Heart left ventricle (tissue), 16 donors: ENCODE data around the gene TMEM38A. TPM values are rescaled to one million over a fixed set of nuclear protein-coding genes. Genes with fewer than 3 reads are reported as not detected.

Source experiments
- ATAC-seq, 4 donors: fragments of 200-7000 bp; cut with Tn5 transposase; one replicate each; pipeline ENCODE4 v1.9.1; 2020 to 2022; ENCODE audit warnings: moderate library complexity in 4 of 4, mild to moderate bottlenecking in 3 of 4, moderate number of reproducible peaks in 1 of 4
- DNase-seq, 5 donors: peaks; one replicate each; pipeline ENCODE4 v3.0.0-alpha.2; 2020
- H3K27ac ChIP-seq, 12 donors: fragments of 200-600 bp; sonication (generic) in 4 of 12; one replicate each; pipeline versions ENCODE4 v1.5.0 to v1.8.0; 2016 to 2022; ENCODE audit warnings: mild to moderate bottlenecking in 2 of 12
- H3K27me3 ChIP-seq, 9 donors: fragments of 200-600 bp; sonication (generic) in 2 of 9; one replicate each; pipeline versions ENCODE4 v1.5.1 to v1.8.0; 2016 to 2022; ENCODE audit warnings: mild to moderate bottlenecking in 3 of 9
- H3K36me3 ChIP-seq, 9 donors: fragments of 200-600 bp; sonication (generic) in 2 of 9; one replicate each; pipeline versions ENCODE4 v1.5.0 to v1.8.0; 2018 to 2022; ENCODE audit warnings: mild to moderate bottlenecking in 2 of 9
- H3K4me1 ChIP-seq, 12 donors: fragments of 200-600 bp; sonication (generic) in 4 of 12; one replicate each; pipeline versions ENCODE4 v1.5.0 to v1.8.0; 2016 to 2022; ENCODE audit warnings: mild to moderate bottlenecking in 3 of 12
- H3K4me3 ChIP-seq, 12 donors: fragments of 200-600 bp; sonication (generic) in 4 of 12; one replicate each; pipeline versions ENCODE4 v1.5.0 to v1.8.0; 2017 to 2022; ENCODE audit warnings: mild to moderate bottlenecking in 9 of 12, moderate library complexity in 4 of 12
- H3K9me3 ChIP-seq, 12 donors: fragments of 200-600 bp; sonication (generic) in 4 of 12; one replicate each; pipeline versions ENCODE4 v1.5.0 to v1.8.0; 2016 to 2022; ENCODE audit warnings: mild to moderate bottlenecking in 1 of 12
- POLR2A ChIP-seq, 2 donors: fragments of 450-650 bp; IDR thresholded peaks; one replicate each; pipeline ENCODE4 v1.6.1; 2017; ENCODE audit warnings: antibody characterized with exemption in 2 of 2, mild to moderate bottlenecking in 2 of 2, moderate library complexity in 2 of 2
- WGBS, 4 donors: extraction: QIAGEN DNeasy Blood & Tissue Kit in 2 of 4; methylation state at CpG; one replicate each; pipeline versions ENCODE4 v1.1.5 to v1.1.7; 2013 to 2018; 5-methylcytosine and 5-hydroxymethylcytosine counted together
- intact Hi-C, 10 donors: fragments of 100-400 bp; cut with DNase I; formaldehyde crosslinking; loops; one replicate each; pipeline versions ENCODE4 v1.11.1 to v1.14.2; 2022
- polyA plus RNA-seq, 2 donors: library from polyadenylated mRNA; stranded (reverse); fragments of 200-250 nt; gene quantifications; one replicate each; pipeline ENCODE4 v1.2.3, GENCODE V29; 2013
- total RNA-seq, 9 donors: library from RNA; depleted of rRNA in 2 of 9; stranded (reverse); fragments of >200 nt in 2 of 9; fragmentation: NEBNext Ultra II Directional in 3 of 9; extraction: Animal tissue kit (Norgen Biotek cat#: 25700) in 3 of 9; gene quantifications; one replicate each; pipeline versions ENCODE4 v1.1.0 to v1.2.4, GENCODE V29; 2016 to 2023
- TF ChIP-seq, protein P1 (sequence below), 12 donors: fragments of 200-600 bp; sonication (generic) in 4 of 12; IDR thresholded peaks; one replicate each; pipeline versions ENCODE4 v1.5.0 to v1.8.0; 2018 to 2022; ENCODE audit warnings: antibody characterized with exemption in 12 of 12, mild to moderate bottlenecking in 5 of 12
- donor health status: ischemic (EF 13 %, LVEDD 7.1; RV severe dilation, severe dysfunction).
- donor health status: healthy with polysubstance abuse.
- donor health status: DM: no; HTN: yes; CAD: no.
- donor health status: DM: no; HTN: no; CAD: no.
- donor health status: ischemic (EF 25% LVEDD 6.9; RV normal size, moderate dysfunction).
- donor health status: ischemic (EF 25% LVEDD 5.7; RV mildly dilated, moderate dysfunction).
- donor health status: healthy.
- donor health status: DM: yes; HTN: yes; CAD: no.
- donor health status: ischemic (EF 35%, LVEDD 5.7; RV mildly dilated, moderate dysfunction).
- donor health status: nonischemic (EF 11% LVEDD 7.7; RV severe dilation, severe dysfunction).
- donor health status: DM: yes; HTN: yes; CAD: no.
- donor health status: PGD.
- donor health status: ischemic (EF 29% LVEDD 5.4; RV normal size, mild dysfunction).
- donor health status: nonischemic (EF 23%, LVEDD 6.1; RV moderate dilation, normal function).

The TMEM38A gene
- total and polyA plus RNA-seq, 11 donors: 13.7 to 47.4 (median 27.2) TPM

DNA sequence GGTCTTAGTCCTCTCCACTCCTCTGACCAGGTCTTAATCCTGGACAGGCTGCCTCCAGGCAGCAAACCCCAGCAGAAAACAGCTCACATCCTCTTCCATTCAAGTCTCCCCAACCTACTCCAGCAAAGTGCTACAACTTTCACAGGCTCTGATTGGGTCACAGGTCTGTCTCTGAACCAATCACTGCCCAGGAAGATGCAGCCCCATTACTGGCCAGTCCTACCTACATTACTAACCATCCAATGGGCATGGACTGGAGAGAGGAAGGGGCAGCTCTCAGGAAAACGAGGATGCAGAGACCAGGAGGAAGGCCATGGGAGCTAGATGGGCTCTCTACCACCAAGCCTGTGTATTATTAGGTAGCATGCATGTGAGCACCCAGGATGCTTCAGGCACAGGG lies 45.1 kb upstream of the TMEM38A start:
- H3K4me3 ChIP-seq: no peak overlapping the region
- 20 to 46% (median 31%) methylated on average over 1 of the region's 1 CpG for whole genome bisulfite sequencing, 4 donors
- no peak for ATAC-seq
- peaks cover 6 to 91% (median 44%) of the 10 kb centered on the region in 12 donors for H3K4me1 ChIP-seq
- intact Hi-C loops: no loop called here
- DNase-seq: no peak
- no peak overlapping the region for H3K27ac ChIP-seq
- no peaks in the 10 kb centered on the region for H3K36me3 ChIP-seq
- TF ChIP-seq POLR2A (IDR thresholded peaks at IDR 0.05): no peak
- TF ChIP-seq, protein P1, sequence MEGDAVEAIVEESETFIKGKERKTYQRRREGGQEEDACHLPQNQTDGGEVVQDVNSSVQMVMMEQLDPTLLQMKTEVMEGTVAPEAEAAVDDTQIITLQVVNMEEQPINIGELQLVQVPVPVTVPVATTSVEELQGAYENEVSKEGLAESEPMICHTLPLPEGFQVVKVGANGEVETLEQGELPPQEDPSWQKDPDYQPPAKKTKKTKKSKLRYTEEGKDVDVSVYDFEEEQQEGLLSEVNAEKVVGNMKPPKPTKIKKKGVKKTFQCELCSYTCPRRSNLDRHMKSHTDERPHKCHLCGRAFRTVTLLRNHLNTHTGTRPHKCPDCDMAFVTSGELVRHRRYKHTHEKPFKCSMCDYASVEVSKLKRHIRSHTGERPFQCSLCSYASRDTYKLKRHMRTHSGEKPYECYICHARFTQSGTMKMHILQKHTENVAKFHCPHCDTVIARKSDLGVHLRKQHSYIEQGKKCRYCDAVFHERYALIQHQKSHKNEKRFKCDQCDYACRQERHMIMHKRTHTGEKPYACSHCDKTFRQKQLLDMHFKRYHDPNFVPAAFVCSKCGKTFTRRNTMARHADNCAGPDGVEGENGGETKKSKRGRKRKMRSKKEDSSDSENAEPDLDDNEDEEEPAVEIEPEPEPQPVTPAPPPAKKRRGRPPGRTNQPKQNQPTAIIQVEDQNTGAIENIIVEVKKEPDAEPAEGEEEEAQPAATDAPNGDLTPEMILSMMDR (IDR thresholded peaks at IDR 0.05): no peak
- H3K9me3 ChIP-seq: no peaks in the 10 kb centered on the region
- no peaks in the 10 kb centered on the region for H3K27me3 ChIP-seq

DNA sequence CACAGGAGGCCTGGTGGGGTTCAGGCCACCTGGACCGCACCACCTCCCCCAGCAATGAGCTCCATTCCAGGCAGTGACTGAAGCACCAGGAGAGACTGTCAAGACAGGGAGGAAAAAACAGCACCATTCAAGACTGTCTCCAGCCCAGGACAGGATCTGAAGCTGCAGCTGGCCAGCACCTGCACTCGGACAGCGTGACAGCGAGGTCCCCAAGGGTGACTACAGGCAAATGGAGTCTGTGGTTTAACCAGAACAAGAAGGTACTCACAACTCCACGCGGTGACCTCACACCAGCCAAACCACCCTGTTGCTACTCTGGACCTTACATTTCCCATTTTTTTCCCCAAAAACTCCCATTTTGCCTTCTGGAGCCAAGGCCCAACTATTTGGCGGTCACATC lies 42.7 kb upstream of the TMEM38A start:
- no peak for ATAC-seq
- no peak overlapping the region for H3K27ac ChIP-seq
- intact Hi-C loops: no loop called here
- peaks cover 0 to 88% (median 35%) of the 10 kb centered on the region in 12 donors for H3K4me1 ChIP-seq
- DNase-seq: no peak
- no peak overlapping the region for H3K4me3 ChIP-seq
- no peaks in the 10 kb centered on the region for H3K9me3 ChIP-seq
- peaks cover 0 to 8% (median 1%) of the 10 kb centered on the region in 9 donors for H3K36me3 ChIP-seq
- TF ChIP-seq, protein P1 (IDR thresholded peaks at IDR 0.05): no peak
- no peak for TF ChIP-seq POLR2A (IDR thresholded peaks at IDR 0.05)
- WGBS, 4 donors: 91 to 96% (median 95%) methylated on average over 6 to 7 of the region's 7 CpGs
- no peaks in the 10 kb centered on the region for H3K27me3 ChIP-seq

DNA sequence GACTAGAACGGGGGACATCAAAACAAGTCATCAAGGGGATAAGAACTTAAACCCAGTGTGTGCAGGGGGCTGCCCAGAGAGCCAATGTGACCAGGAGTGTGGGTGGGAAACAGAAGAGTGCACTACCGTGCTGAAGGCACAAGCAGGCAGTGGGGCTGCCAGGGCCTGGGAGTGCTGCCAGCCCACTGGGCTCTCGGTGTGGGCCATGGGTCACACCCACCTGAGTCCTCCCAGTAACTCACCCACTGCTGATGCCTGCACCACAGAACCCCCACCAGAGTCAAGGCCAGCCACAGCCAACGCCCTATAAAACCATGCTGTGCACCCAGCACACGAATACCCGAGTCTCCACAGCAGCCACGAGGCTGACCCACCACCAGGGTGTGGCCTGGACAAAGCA lies 41.5 kb upstream of the TMEM38A start:
- peaks cover 0 to 91% (median 35%) of the 10 kb centered on the region in 12 donors for H3K4me1 ChIP-seq
- peak in 3 of 5 donors; percentile 37 to 77 (median 56) for DNase-seq
- no peak overlapping the region for H3K4me3 ChIP-seq
- peak; percentile 77 to 86 (median 81) for ATAC-seq
- intact Hi-C loops: no loop called here
- H3K27me3 ChIP-seq: no peaks in the 10 kb centered on the region
- H3K9me3 ChIP-seq: no peaks in the 10 kb centered on the region
- peaks cover 0 to 20% (median 8%) of the 10 kb centered on the region in 9 donors for H3K36me3 ChIP-seq
- TF ChIP-seq, protein P1 (IDR thresholded peaks at IDR 0.05): no peak
- no peak for TF ChIP-seq POLR2A (IDR thresholded peaks at IDR 0.05)
- peak overlapping the region in 2 of 12 donors; percentile 9 to 28 for H3K27ac ChIP-seq
- 39 to 52% (median 44%) methylated on average over 7 of the region's 7 CpGs for WGBS, 4 donors

DNA sequence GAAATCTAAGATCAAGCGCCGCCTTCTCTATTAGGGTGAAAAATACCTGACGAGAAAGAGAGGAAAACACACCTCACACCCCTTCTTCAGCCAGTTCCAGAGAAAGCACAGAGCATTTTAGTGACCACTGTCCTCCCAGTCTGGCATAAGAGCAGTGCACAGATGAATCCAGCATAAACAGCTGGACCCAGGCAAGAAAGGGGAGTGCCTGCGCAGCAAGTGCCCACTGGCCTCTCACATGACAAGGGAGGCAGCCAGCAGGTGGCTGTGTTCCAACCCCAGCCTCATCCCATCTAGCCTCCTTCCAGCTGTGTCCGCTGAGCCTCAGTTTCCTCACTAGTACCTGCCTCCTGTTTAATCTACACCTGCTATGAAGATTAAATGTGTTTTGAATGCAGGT lies 40.9 kb upstream of the TMEM38A start:
- H3K9me3 ChIP-seq: no peaks in the 10 kb centered on the region
- H3K27ac ChIP-seq: peak overlapping the region in 1 of 12 donors; percentile 9
- 77 to 85% (median 81%) methylated on average over 5 of the region's 5 CpGs for WGBS, 4 donors
- ATAC-seq: no peak
- H3K4me1 ChIP-seq: peaks cover 0 to 91% (median 39%) of the 10 kb centered on the region in 12 donors
- intact Hi-C loops: loop anchor here in 3 of 10 donors (5.0 kb wide), 3 partner anchors 33 to 43 kb away; no protein-coding TSS in a partner anchor
- no peaks in the 10 kb centered on the region for H3K27me3 ChIP-seq
- H3K4me3 ChIP-seq: no peak overlapping the region
- DNase-seq: no peak
- TF ChIP-seq, protein P1 (IDR thresholded peaks at IDR 0.05): no peak
- no peak for TF ChIP-seq POLR2A (IDR thresholded peaks at IDR 0.05)
- H3K36me3 ChIP-seq: peaks cover 0 to 26% (median 9%) of the 10 kb centered on the region in 9 donors
